ENCODE results near the gene EVA1B.

- TF ChIP-seq, protein P1, sequence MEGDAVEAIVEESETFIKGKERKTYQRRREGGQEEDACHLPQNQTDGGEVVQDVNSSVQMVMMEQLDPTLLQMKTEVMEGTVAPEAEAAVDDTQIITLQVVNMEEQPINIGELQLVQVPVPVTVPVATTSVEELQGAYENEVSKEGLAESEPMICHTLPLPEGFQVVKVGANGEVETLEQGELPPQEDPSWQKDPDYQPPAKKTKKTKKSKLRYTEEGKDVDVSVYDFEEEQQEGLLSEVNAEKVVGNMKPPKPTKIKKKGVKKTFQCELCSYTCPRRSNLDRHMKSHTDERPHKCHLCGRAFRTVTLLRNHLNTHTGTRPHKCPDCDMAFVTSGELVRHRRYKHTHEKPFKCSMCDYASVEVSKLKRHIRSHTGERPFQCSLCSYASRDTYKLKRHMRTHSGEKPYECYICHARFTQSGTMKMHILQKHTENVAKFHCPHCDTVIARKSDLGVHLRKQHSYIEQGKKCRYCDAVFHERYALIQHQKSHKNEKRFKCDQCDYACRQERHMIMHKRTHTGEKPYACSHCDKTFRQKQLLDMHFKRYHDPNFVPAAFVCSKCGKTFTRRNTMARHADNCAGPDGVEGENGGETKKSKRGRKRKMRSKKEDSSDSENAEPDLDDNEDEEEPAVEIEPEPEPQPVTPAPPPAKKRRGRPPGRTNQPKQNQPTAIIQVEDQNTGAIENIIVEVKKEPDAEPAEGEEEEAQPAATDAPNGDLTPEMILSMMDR (IDR thresholded peaks at IDR 0.05): no peak
- no peak for TF ChIP-seq POLR2A (IDR thresholded peaks at IDR 0.05)
- no peak for TF ChIP-seq POLR2AphosphoS5 (IDR thresholded peaks at IDR 0.05; ENCODE audit: insufficient read depth in 1 of 2, low read depth in 1 of 2)
Measured at GRCh38 chr1:36324353-36324703, 883 bp upstream of the EVA1B start.
